Skeletal muscle satellite cell (primary cell): ENCODE data around the gene HBEGF. TPM values are rescaled to one million over a fixed set of nuclear protein-coding genes. Genes with fewer than 3 reads are reported as not detected.

Source experiments
- H3K27me3 ChIP-seq: 2 replicates; pipeline ENCODE4 v1.7.0; 2013; ENCODE audit warnings: low read length; ENCODE audit not compliant: control insufficient read depth, insufficient read depth
- H3K36me3 ChIP-seq: 2 replicates; pipeline ENCODE4 v1.7.0; 2013; ENCODE audit warnings: mild to moderate bottlenecking, control low read depth, low read length; ENCODE audit not compliant: insufficient read depth
- H3K4me1 ChIP-seq: 2 replicates; pipeline ENCODE4 v1.7.0; 2013; ENCODE audit warnings: low read length; ENCODE audit not compliant: control insufficient read depth, insufficient read depth
- H3K4me2 ChIP-seq: 2 replicates; pipeline ENCODE4 v1.7.0; 2013; ENCODE audit warnings: mild to moderate bottlenecking, low read length
- H3K4me3 ChIP-seq: 2 replicates; pipeline ENCODE4 v1.7.0; 2013; ENCODE audit warnings: low read length
- H3K9ac ChIP-seq: 2 replicates; pipeline ENCODE4 v1.7.0; 2013; ENCODE audit warnings: mild to moderate bottlenecking, low read depth, low read length, moderate library complexity
- H3K9me3 ChIP-seq: replicated peaks from 2 replicates; pipeline ENCODE4 v1.7.0; 2013; ENCODE audit warnings: mild to moderate bottlenecking, control low read depth, low read length
- total RNA-seq: library from RNA; depleted of rRNA; stranded (reverse); fragments of >200 nt; gene quantifications from 2 replicates; pipeline ENCODE4 v1.2.3, GENCODE V29; 2012; rRNA removed

HBEGF gene
- total RNA-seq, result 2.8 and 4.4 TPM in 2 replicates

- peaks cover 42% of the 10 kb centered on the region for H3K4me1 ChIP-seq
- H3K27me3 ChIP-seq, result no peaks in the 10 kb centered on the region
- peak within 1 kb of the TSS; percentile 82 for H3K9ac ChIP-seq
- peak within 1 kb of the TSS; percentile 80 for H3K4me3 ChIP-seq
- H3K4me2 ChIP-seq, result peak within 1 kb of the TSS; percentile 90
- no peaks in the 10 kb centered on the region for H3K9me3 ChIP-seq
- H3K36me3 ChIP-seq, result peaks cover 19% of the 10 kb centered on the region
Observed at GRCh38 chr5:140346348-140347221, at the start of gene HBEGF. HBEGF (minus strand) TSS chr5:140346603; CDS start chr5:140346328, 275 bp downstream.

GRCh38 chr5:140393738-140394137 is 47.3 kb upstream of the HBEGF start:
- no peak overlapping the region for H3K4me3 ChIP-seq
- no peak overlapping the region for H3K9ac ChIP-seq
- no peaks in the 10 kb centered on the region for H3K4me1 ChIP-seq
- no peak overlapping the region for H3K4me2 ChIP-seq
- H3K27me3 ChIP-seq, result no peaks in the 10 kb centered on the region
- no peaks in the 10 kb centered on the region for H3K9me3 ChIP-seq
- no peaks in the 10 kb centered on the region for H3K36me3 ChIP-seq

- Histone ChIP-seq H3K4me2 (no peak overlapping the region), H3K9me3 (no peaks in the 10 kb centered on the region), H3K4me3 (no peak overlapping the region), H3K27me3 (no peaks in the 10 kb centered on the region), H3K36me3 (no peaks in the 10 kb centered on the region), H3K9ac (no peak overlapping the region), H3K4me1 (no peaks in the 10 kb centered on the region)
Observed at GRCh38 chr5:140391732-140392131, 45.3 kb upstream of the HBEGF start.

- Histone ChIP-seq H3K9me3 (no peaks in the 10 kb centered on the region), H3K4me1 (no peaks in the 10 kb centered on the region), H3K27me3 (no peaks in the 10 kb centered on the region), H3K9ac (no peak overlapping the region), H3K4me3 (no peak overlapping the region), H3K36me3 (no peaks in the 10 kb centered on the region), H3K4me2 (no peak overlapping the region)
Observed at GRCh38 chr5:140391312-140391711, 44.9 kb upstream of the HBEGF start.

- Histone ChIP-seq H3K9me3 (no peaks in the 10 kb centered on the region), H3K4me1 (no peaks in the 10 kb centered on the region), H3K36me3 (no peaks in the 10 kb centered on the region), H3K4me2 (no peak overlapping the region), H3K27me3 (no peaks in the 10 kb centered on the region), H3K4me3 (no peak overlapping the region), H3K9ac (no peak overlapping the region)
Observed at GRCh38 chr5:140388052-140388451, 41.6 kb upstream of the HBEGF start.

GRCh38 chr5:140383300-140383699 is 36.9 kb upstream of the HBEGF start:
- H3K9me3 ChIP-seq, result no peaks in the 10 kb centered on the region
- H3K4me2 ChIP-seq, result no peak overlapping the region
- no peaks in the 10 kb centered on the region for H3K36me3 ChIP-seq
- H3K27me3 ChIP-seq, result no peaks in the 10 kb centered on the region
- H3K4me1 ChIP-seq, result no peaks in the 10 kb centered on the region
- no peak overlapping the region for H3K4me3 ChIP-seq
- H3K9ac ChIP-seq, result no peak overlapping the region

GRCh38 chr5:140382866-140383265 is 36.5 kb upstream of the HBEGF start:
- no peak overlapping the region for H3K4me2 ChIP-seq
- H3K36me3 ChIP-seq, result no peaks in the 10 kb centered on the region
- H3K4me1 ChIP-seq, result no peaks in the 10 kb centered on the region
- H3K4me3 ChIP-seq, result no peak overlapping the region
- no peaks in the 10 kb centered on the region for H3K27me3 ChIP-seq
- H3K9me3 ChIP-seq, result no peaks in the 10 kb centered on the region
- H3K9ac ChIP-seq, result no peak overlapping the region

- no peaks in the 10 kb centered on the region for H3K27me3 ChIP-seq
- H3K36me3 ChIP-seq, result no peaks in the 10 kb centered on the region
- H3K4me2 ChIP-seq, result no peak overlapping the region
Observed at GRCh38 chr5:140381972-140382371, 35.6 kb upstream of the HBEGF start.

GRCh38 chr5:140381351-140381750 is 34.9 kb upstream of the HBEGF start:
- no peak overlapping the region for H3K9ac ChIP-seq
- no peaks in the 10 kb centered on the region for H3K4me1 ChIP-seq
- no peaks in the 10 kb centered on the region for H3K9me3 ChIP-seq
- no peaks in the 10 kb centered on the region for H3K36me3 ChIP-seq
- no peaks in the 10 kb centered on the region for H3K27me3 ChIP-seq
- H3K4me3 ChIP-seq, result no peak overlapping the region
- no peak overlapping the region for H3K4me2 ChIP-seq

More at GRCh38 chr5:140381972-140382371, 35.6 kb upstream of the HBEGF start:
- H3K9ac ChIP-seq, result no peak overlapping the region
- no peaks in the 10 kb centered on the region for H3K4me1 ChIP-seq
- no peak overlapping the region for H3K4me3 ChIP-seq
- no peaks in the 10 kb centered on the region for H3K9me3 ChIP-seq

- H3K9ac ChIP-seq, result no peak overlapping the region
- no peaks in the 10 kb centered on the region for H3K36me3 ChIP-seq
- H3K27me3 ChIP-seq, result no peaks in the 10 kb centered on the region
- peaks cover 5% of the 10 kb centered on the region for H3K4me1 ChIP-seq
- H3K9me3 ChIP-seq, result no peaks in the 10 kb centered on the region
- H3K4me3 ChIP-seq, result no peak overlapping the region
- H3K4me2 ChIP-seq, result peak overlapping the region; percentile 12
Observed at GRCh38 chr5:140372971-140373487, 26.6 kb upstream of the HBEGF start.

GRCh38 chr5:140371356-140372151 is 25.2 kb upstream of the HBEGF start:
- H3K4me1 ChIP-seq, result peaks cover 5% of the 10 kb centered on the region
- H3K4me3 ChIP-seq, result no peak overlapping the region
- no peaks in the 10 kb centered on the region for H3K9me3 ChIP-seq
- H3K9ac ChIP-seq, result no peak overlapping the region
- H3K27me3 ChIP-seq, result no peaks in the 10 kb centered on the region
- no peaks in the 10 kb centered on the region for H3K36me3 ChIP-seq
- no peak overlapping the region for H3K4me2 ChIP-seq
